GM23338 (cell line): ENCODE measurements around the gene SLC43A3. TPM values are rescaled to one million over a fixed set of nuclear protein-coding genes. Genes with fewer than 3 reads are reported as not detected.

ENCODE experiments used
- ATAC-seq: fragments of 200-7000 bp; cut with Tn5 transposase; 3 replicates; pipeline ENCODE4 v1.9.1; 2020
- DNase-seq: peaks from one replicate; pipeline ENCODE4 v3.0.0-alpha.2; 2015; ENCODE audit warnings: low spot score
- H2AFZ ChIP-seq: fragments of 200-600 bp; sonication (generic); 2 replicates; pipeline ENCODE4 v1.8.0; 2016; ENCODE audit warnings: antibody characterized with exemption, mild to moderate bottlenecking, moderate library complexity
- H3F3A ChIP-seq: fragments of 200-600 bp; sonication (generic); replicated peaks from 2 replicates; pipeline ENCODE4 v1.8.0; 2017; ENCODE audit warnings: antibody characterized with exemption, mixed run types, low read depth
- H3K27ac ChIP-seq: fragments of 200-600 bp; sonication (generic); 2 replicates; pipeline ENCODE4 v1.6.1; 2016; ENCODE audit warnings: low read depth
- H3K27me3 ChIP-seq: fragments of 200-600 bp; sonication (generic); 2 replicates; pipeline ENCODE4 v1.8.0; 2016; ENCODE audit warnings: mild to moderate bottlenecking, mixed run types, moderate library complexity; ENCODE audit not compliant: insufficient read depth
- H3K36me3 ChIP-seq: fragments of 200-600 bp; sonication (generic); 2 replicates; pipeline ENCODE4 v1.8.0; 2016; ENCODE audit warnings: mild to moderate bottlenecking; ENCODE audit not compliant: insufficient read depth
- H3K4me1 ChIP-seq: fragments of 200-600 bp; sonication (generic); 2 replicates; pipeline ENCODE4 v1.8.0; 2016; ENCODE audit warnings: mild to moderate bottlenecking, moderate library complexity; ENCODE audit not compliant: insufficient read depth
- H3K4me2 ChIP-seq: fragments of 200-600 bp; sonication (generic); 2 replicates; pipeline ENCODE4 v1.7.1; 2017; ENCODE audit warnings: mixed run types
- H3K4me3 ChIP-seq: fragments of 200-600 bp; sonication (generic); 2 replicates; pipeline ENCODE4 v1.6.1; 2016; ENCODE audit warnings: mixed run types
- H3K79me2 ChIP-seq: fragments of 200-600 bp; sonication (generic); replicated peaks from 2 replicates; pipeline ENCODE4 v1.8.0; 2017; ENCODE audit warnings: mild to moderate bottlenecking; ENCODE audit not compliant: insufficient read depth
- H3K9me2 ChIP-seq: fragments of 200-600 bp; sonication (generic); 2 replicates; pipeline ENCODE4 v1.8.0; 2017; ENCODE audit not compliant: insufficient read depth
- H4K20me1 ChIP-seq: fragments of 200-600 bp; sonication (generic); replicated peaks from 2 replicates; pipeline ENCODE4 v1.8.0; 2017; ENCODE audit warnings: mild to moderate bottlenecking; ENCODE audit not compliant: insufficient read depth
- H3K27ac Mint-ChIP-seq: 2 replicates; pipeline ENCODE4 v1.8.0; 2020; ENCODE audit warnings: inconsistent platforms, mild to moderate bottlenecking, moderate library complexity, mixed read lengths
- H3K27me3 Mint-ChIP-seq: 3 replicates; pipeline ENCODE4 v1.8.0; 2022; ENCODE audit warnings: low read depth, mild to moderate bottlenecking, moderate library complexity, mixed read lengths, inconsistent platforms; ENCODE audit not compliant: insufficient read depth, poor library complexity
- H3K36me3 Mint-ChIP-seq: 3 replicates; pipeline ENCODE4 v1.8.0; 2021; ENCODE audit warnings: low read depth, mild to moderate bottlenecking, inconsistent platforms, moderate library complexity, mixed read lengths
- H3K4me1 Mint-ChIP-seq: 3 replicates; pipeline ENCODE4 v1.8.0; 2020; ENCODE audit warnings: mild to moderate bottlenecking, inconsistent platforms, mixed read lengths
- H3K4me3 Mint-ChIP-seq: 3 replicates; pipeline ENCODE4 v1.8.0; 2021; ENCODE audit warnings: moderate library complexity, mild to moderate bottlenecking, inconsistent platforms, mixed read lengths
- H3K9me3 Mint-ChIP-seq: 3 replicates; pipeline ENCODE4 v1.8.0; 2020; ENCODE audit warnings: moderate library complexity, mild to moderate bottlenecking, inconsistent platforms, mixed read lengths
- CREB1 ChIP-seq: fragments of 250-450 bp; sonication (Bioruptor Pico); IDR thresholded peaks from 2 replicates; pipeline ENCODE4 v1.5.0; 2020; ENCODE audit warnings: low read depth, mild to moderate bottlenecking, moderate library complexity
- EZH2 ChIP-seq: fragments of 200-600 bp; sonication (generic); IDR thresholded peaks from one replicate; pipeline ENCODE4 v1.8.0; 2017; ENCODE audit warnings: antibody characterized with exemption, mild to moderate bottlenecking, low read depth; ENCODE audit not compliant: unreplicated experiment
- EZH2phosphoT487 ChIP-seq: fragments of 200-600 bp; sonication (generic); IDR thresholded peaks from one replicate; pipeline ENCODE4 v1.8.1; 2018; ENCODE audit warnings: antibody characterized with exemption; ENCODE audit not compliant: unreplicated experiment
- JUNB ChIP-seq: IDR thresholded peaks from one replicate; pipeline ENCODE4 v1.6.1; 2016; ENCODE audit warnings: antibody characterized with exemption; ENCODE audit not compliant: unreplicated experiment
- NANOG ChIP-seq: IDR thresholded peaks from 2 replicates; pipeline ENCODE4 v1.6.1; 2016; ENCODE audit warnings: antibody characterized with exemption, borderline replicate concordance
- POLR2AphosphoS5 ChIP-seq: IDR thresholded peaks from 2 replicates; pipeline ENCODE4 v1.6.1; 2016; ENCODE audit warnings: antibody characterized with exemption, low read depth
- STAT1 ChIP-seq: IDR thresholded peaks from one replicate; pipeline ENCODE4 v1.6.1; 2016; ENCODE audit warnings: antibody characterized with exemption; ENCODE audit not compliant: unreplicated experiment
- ZNF114 ChIP-seq: fragments of 250-450 bp; sonication (Bioruptor Pico); IDR thresholded peaks from 2 replicates; pipeline ENCODE4 v1.5.0; 2020; ENCODE audit warnings: mild to moderate bottlenecking, moderate library complexity
- ZNF331 ChIP-seq: fragments of 250-450 bp; sonication (Bioruptor Pico); IDR thresholded peaks from 2 replicates; pipeline ENCODE4 v1.5.0; 2020; ENCODE audit warnings: low read depth, mild to moderate bottlenecking, moderate library complexity
- polyA plus RNA-seq: library from polyadenylated mRNA; unstranded; fragments of >200 nt; fragmentation: Nextera tagmentation; extraction: Ambion mirVana; gene quantifications from 2 replicates; pipeline ENCODE4 v1.2.1, GENCODE V29; 2016
- total RNA-seq: library from RNA; depleted of rRNA; stranded (reverse); fragments of >200 nt; shearing (Covaris generic); gene quantifications from 2 replicates; pipeline ENCODE4 v1.2.3, GENCODE V29; 2014
- TF ChIP-seq, protein P1 (sequence below): fragments of 250-450 bp; sonication (Bioruptor Pico); IDR thresholded peaks from 2 replicates; pipeline ENCODE4 v1.5.0; 2020; ENCODE audit warnings: mild to moderate bottlenecking, moderate library complexity
- TF ChIP-seq, protein P2 (sequence below): IDR thresholded peaks from 2 replicates; pipeline ENCODE4 v1.6.1; 2016; ENCODE audit warnings: antibody characterized with exemption
- TF ChIP-seq, protein P3 (sequence below), 2 experiments: fragments of 200-600 bp in 1 of 2; sonication (generic) in 1 of 2; conservative IDR thresholded peaks; 2 replicates each; pipeline versions ENCODE4 v1.5.1 to v1.6.1; 2016 to 2017; ENCODE audit warnings: antibody characterized with exemption in 2 of 2, low read depth in 2 of 2, mild to moderate bottlenecking in 2 of 2, moderate library complexity in 1 of 2
- TF ChIP-seq, protein P4 (sequence below): IDR thresholded peaks from one replicate; pipeline ENCODE4 v1.6.1; 2018; ENCODE audit warnings: antibody characterized with exemption; ENCODE audit not compliant: unreplicated experiment

Gene SLC43A3
- total and polyA plus RNA-seq, 2 experiments from 2014 or later: 14.3 to 24.8 TPM

DNA sequence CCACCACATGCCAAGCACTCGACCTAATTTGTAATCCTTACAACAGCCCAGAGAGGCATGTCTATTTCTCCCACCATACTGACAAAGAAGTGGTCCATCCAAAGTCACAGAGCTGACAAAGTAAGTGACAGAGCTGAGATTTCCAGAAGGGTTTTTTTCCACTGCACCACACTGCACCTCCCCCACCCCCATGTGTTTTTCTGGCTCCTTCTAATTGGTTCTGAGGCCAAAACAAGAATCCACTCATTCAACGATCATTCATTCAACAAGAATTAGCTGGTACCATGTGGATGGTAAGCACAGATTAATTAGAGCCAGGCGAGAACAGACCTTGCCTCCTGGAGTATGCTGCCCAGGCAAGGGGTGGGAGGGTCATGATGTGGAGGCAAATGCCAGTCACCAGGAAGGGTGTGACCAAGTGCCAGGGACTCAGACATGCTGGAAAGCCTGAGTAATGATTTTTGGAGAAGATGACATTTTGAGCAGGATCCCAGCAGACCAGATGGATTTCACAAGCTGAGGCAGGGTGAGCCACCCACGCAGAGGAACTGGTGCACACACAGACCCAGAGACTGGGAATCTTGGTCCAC is 21.6 kb downstream of the SLC43A3 start:
- Histone ChIP-seq H3F3A (no peaks in the 10 kb centered on the region), H3K4me1 (no peaks in the 10 kb centered on the region), H3K4me3 (no peak overlapping the region), H3K4me2 (no peak overlapping the region), H3K27ac (no peak overlapping the region), H3K36me3 (peaks cover 3% of the 10 kb centered on the region; the same call in 1 of the 2 replicates), H2AFZ (no peak overlapping the region), H3K27me3 (no peaks in the 10 kb centered on the region), H3K9me2 (no peaks in the 10 kb centered on the region), H4K20me1 (peaks cover 2% of the 10 kb centered on the region; the same call in 1 of the 2 replicates), H3K79me2 (no peaks in the 10 kb centered on the region)
- no peak overlapping the region for H3K27ac Mint-ChIP-seq
- no peak overlapping the region for H3K4me3 Mint-ChIP-seq
- H3K9me3 Mint-ChIP-seq: no peaks in the 10 kb centered on the region
- peaks cover 32% of the 10 kb centered on the region for H3K36me3 Mint-ChIP-seq
- DNase-seq (no peak), ATAC-seq (no peak)
- no peaks in the 10 kb centered on the region for H3K4me1 Mint-ChIP-seq
- peaks cover 8% of the 10 kb centered on the region for H3K27me3 Mint-ChIP-seq
- no peak for TF ChIP-seq NANOG
- no peak for TF ChIP-seq STAT1
- TF ChIP-seq, protein P1, sequence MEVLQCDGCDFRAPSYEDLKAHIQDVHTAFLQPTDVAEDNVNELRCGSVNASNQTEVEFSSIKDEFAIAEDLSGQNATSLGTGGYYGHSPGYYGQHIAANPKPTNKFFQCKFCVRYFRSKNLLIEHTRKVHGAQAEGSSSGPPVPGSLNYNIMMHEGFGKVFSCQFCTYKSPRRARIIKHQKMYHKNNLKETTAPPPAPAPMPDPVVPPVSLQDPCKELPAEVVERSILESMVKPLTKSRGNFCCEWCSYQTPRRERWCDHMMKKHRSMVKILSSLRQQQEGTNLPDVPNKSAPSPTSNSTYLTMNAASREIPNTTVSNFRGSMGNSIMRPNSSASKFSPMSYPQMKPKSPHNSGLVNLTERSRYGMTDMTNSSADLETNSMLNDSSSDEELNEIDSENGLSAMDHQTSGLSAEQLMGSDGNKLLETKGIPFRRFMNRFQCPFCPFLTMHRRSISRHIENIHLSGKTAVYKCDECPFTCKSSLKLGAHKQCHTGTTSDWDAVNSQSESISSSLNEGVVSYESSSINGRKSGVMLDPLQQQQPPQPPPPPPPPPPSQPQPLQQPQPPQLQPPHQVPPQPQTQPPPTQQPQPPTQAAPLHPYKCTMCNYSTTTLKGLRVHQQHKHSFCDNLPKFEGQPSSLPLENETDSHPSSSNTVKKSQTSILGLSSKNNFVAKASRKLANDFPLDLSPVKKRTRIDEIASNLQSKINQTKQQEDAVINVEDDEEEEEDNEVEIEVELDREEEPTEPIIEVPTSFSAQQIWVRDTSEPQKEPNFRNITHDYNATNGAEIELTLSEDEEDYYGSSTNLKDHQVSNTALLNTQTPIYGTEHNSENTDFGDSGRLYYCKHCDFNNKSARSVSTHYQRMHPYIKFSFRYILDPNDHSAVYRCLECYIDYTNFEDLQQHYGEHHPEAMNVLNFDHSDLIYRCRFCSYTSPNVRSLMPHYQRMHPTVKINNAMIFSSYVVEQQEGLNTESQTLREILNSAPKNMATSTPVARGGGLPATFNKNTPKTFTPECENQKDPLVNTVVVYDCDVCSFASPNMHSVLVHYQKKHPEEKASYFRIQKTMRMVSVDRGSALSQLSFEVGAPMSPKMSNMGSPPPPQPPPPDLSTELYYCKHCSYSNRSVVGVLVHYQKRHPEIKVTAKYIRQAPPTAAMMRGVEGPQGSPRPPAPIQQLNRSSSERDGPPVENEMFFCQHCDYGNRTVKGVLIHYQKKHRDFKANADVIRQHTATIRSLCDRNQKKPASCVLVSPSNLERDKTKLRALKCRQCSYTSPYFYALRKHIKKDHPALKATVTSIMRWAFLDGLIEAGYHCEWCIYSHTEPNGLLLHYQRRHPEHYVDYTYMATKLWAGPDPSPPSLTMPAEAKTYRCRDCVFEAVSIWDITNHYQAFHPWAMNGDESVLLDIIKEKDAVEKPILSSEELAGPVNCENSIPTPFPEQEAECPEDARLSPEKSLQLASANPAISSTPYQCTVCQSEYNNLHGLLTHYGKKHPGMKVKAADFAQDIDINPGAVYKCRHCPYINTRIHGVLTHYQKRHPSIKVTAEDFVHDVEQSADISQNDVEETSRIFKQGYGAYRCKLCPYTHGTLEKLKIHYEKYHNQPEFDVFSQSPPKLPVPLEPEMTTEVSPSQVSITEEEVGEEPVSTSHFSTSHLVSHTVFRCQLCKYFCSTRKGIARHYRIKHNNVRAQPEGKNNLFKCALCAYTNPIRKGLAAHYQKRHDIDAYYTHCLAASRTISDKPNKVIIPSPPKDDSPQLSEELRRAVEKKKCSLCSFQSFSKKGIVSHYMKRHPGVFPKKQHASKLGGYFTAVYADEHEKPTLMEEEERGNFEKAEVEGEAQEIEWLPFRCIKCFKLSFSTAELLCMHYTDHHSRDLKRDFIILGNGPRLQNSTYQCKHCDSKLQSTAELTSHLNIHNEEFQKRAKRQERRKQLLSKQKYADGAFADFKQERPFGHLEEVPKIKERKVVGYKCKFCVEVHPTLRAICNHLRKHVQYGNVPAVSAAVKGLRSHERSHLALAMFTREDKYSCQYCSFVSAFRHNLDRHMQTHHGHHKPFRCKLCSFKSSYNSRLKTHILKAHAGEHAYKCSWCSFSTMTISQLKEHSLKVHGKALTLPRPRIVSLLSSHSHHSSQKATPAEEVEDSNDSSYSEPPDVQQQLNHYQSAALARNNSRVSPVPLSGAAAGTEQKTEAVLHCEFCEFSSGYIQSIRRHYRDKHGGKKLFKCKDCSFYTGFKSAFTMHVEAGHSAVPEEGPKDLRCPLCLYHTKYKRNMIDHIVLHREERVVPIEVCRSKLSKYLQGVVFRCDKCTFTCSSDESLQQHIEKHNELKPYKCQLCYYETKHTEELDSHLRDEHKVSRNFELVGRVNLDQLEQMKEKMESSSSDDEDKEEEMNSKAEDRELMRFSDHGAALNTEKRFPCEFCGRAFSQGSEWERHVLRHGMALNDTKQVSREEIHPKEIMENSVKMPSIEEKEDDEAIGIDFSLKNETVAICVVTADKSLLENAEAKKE (CRISPR knock-in tag): no peak
- no peak for TF ChIP-seq CREB1 (CRISPR knock-in tag)
- TF ChIP-seq EZH2: no peak
- TF ChIP-seq ZNF331 (CRISPR knock-in tag): no peak
- no peak for TF ChIP-seq EZH2phosphoT487
- TF ChIP-seq ZNF114: no peak
- TF ChIP-seq, protein P2, sequence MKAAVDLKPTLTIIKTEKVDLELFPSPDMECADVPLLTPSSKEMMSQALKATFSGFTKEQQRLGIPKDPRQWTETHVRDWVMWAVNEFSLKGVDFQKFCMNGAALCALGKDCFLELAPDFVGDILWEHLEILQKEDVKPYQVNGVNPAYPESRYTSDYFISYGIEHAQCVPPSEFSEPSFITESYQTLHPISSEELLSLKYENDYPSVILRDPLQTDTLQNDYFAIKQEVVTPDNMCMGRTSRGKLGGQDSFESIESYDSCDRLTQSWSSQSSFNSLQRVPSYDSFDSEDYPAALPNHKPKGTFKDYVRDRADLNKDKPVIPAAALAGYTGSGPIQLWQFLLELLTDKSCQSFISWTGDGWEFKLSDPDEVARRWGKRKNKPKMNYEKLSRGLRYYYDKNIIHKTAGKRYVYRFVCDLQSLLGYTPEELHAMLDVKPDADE: no peak
- TF ChIP-seq, protein P3, sequence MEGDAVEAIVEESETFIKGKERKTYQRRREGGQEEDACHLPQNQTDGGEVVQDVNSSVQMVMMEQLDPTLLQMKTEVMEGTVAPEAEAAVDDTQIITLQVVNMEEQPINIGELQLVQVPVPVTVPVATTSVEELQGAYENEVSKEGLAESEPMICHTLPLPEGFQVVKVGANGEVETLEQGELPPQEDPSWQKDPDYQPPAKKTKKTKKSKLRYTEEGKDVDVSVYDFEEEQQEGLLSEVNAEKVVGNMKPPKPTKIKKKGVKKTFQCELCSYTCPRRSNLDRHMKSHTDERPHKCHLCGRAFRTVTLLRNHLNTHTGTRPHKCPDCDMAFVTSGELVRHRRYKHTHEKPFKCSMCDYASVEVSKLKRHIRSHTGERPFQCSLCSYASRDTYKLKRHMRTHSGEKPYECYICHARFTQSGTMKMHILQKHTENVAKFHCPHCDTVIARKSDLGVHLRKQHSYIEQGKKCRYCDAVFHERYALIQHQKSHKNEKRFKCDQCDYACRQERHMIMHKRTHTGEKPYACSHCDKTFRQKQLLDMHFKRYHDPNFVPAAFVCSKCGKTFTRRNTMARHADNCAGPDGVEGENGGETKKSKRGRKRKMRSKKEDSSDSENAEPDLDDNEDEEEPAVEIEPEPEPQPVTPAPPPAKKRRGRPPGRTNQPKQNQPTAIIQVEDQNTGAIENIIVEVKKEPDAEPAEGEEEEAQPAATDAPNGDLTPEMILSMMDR (conservative IDR thresholded peaks at IDR 0.05; ENCODE audit: low read depth in 2 of 2): no peak
- TF ChIP-seq POLR2AphosphoS5: no peak
- no peak for TF ChIP-seq JUNB
- TF ChIP-seq, protein P4, sequence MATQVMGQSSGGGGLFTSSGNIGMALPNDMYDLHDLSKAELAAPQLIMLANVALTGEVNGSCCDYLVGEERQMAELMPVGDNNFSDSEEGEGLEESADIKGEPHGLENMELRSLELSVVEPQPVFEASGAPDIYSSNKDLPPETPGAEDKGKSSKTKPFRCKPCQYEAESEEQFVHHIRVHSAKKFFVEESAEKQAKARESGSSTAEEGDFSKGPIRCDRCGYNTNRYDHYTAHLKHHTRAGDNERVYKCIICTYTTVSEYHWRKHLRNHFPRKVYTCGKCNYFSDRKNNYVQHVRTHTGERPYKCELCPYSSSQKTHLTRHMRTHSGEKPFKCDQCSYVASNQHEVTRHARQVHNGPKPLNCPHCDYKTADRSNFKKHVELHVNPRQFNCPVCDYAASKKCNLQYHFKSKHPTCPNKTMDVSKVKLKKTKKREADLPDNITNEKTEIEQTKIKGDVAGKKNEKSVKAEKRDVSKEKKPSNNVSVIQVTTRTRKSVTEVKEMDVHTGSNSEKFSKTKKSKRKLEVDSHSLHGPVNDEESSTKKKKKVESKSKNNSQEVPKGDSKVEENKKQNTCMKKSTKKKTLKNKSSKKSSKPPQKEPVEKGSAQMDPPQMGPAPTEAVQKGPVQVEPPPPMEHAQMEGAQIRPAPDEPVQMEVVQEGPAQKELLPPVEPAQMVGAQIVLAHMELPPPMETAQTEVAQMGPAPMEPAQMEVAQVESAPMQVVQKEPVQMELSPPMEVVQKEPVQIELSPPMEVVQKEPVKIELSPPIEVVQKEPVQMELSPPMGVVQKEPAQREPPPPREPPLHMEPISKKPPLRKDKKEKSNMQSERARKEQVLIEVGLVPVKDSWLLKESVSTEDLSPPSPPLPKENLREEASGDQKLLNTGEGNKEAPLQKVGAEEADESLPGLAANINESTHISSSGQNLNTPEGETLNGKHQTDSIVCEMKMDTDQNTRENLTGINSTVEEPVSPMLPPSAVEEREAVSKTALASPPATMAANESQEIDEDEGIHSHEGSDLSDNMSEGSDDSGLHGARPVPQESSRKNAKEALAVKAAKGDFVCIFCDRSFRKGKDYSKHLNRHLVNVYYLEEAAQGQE: no peak
